ENCODE measurements around the gene MACROD2.

The MACROD2 gene

GRCh38 chr20:15918631-15919030 lies 1923.3 kb downstream of the MACROD2 start:
- no peak for DNase-seq

GRCh38 chr20:15919118-15919517 lies 1923.8 kb downstream of the MACROD2 start:
- no peak for DNase-seq

- DNase-seq = no peak
These were observed 1926.6 kb downstream of the MACROD2 start for GRCh38 chr20:15921930-15922329.

- DNase-seq = no peak
These were observed 1927.2 kb downstream of the MACROD2 start for GRCh38 chr20:15922556-15922955.

GRCh38 chr20:15923030-15923776 lies 1927.9 kb downstream of the MACROD2 start:
- peak; percentile 88 for DNase-seq

- DNase-seq = no peak
These were observed 1929.2 kb downstream of the MACROD2 start for GRCh38 chr20:15924556-15924955.

- DNase-seq = no peak
These were observed 1930.1 kb downstream of the MACROD2 start for GRCh38 chr20:15925376-15925775.

GRCh38 chr20:15927893-15928650 lies 1932.8 kb downstream of the MACROD2 start:
- DNase-seq = no peak

- DNase-seq = no peak
These were observed 1933.6 kb downstream of the MACROD2 start for GRCh38 chr20:15928946-15929345.

- peak; percentile 16 for DNase-seq
These were observed 1935.3 kb downstream of the MACROD2 start for GRCh38 chr20:15930311-15931305.

- no peak for DNase-seq
These were observed 1936.6 kb downstream of the MACROD2 start for GRCh38 chr20:15931897-15932296.

- peak; percentile 83 for DNase-seq
These were observed 1941.9 kb downstream of the MACROD2 start for GRCh38 chr20:15937179-15937578.

GRCh38 chr20:15938847-15939246 lies 1943.5 kb downstream of the MACROD2 start:
- DNase-seq = no peak

GRCh38 chr20:15940127-15940526 lies 1944.8 kb downstream of the MACROD2 start:
- no peak for DNase-seq

GRCh38 chr20:15942130-15942529 lies 1946.8 kb downstream of the MACROD2 start:
- no peak for DNase-seq

GRCh38 chr20:15945289-15945688 lies 1950.0 kb downstream of the MACROD2 start:
- peak; percentile 41 for DNase-seq

- no peak for DNase-seq
These were observed 1954.1 kb downstream of the MACROD2 start for GRCh38 chr20:15949391-15949790.

GRCh38 chr20:15951658-15952057 lies 1956.3 kb downstream of the MACROD2 start:
- DNase-seq = no peak

- DNase-seq = no peak
These were observed 1962.8 kb downstream of the MACROD2 start for GRCh38 chr20:15958142-15958541.

- no peak for DNase-seq
These were observed 1969.8 kb downstream of the MACROD2 start for GRCh38 chr20:15965165-15965564.

- no peak for DNase-seq
These were observed 1972.0 kb downstream of the MACROD2 start for GRCh38 chr20:15967334-15967733.

GRCh38 chr20:15976047-15976736 lies 1980.9 kb downstream of the MACROD2 start:
- no peak for DNase-seq

Measured in MV-4-11 (cell line).